Measurements from ENCODE around the gene YY1. TPM values are rescaled to one million over a fixed set of nuclear protein-coding genes. Genes with fewer than 3 reads are reported as not detected.
A peak's percentile ranks its signal among the peaks of the same experiment; 100 is the strongest.

Gene YY1
- total and polyA plus RNA-seq, 9 of the 15 experiments (the other 6 are each of a cell fraction or from before 2014, with no cell fraction given) = 20.8 to 74.2 (median 46.7) TPM

- 0 out of 2 replicates have a peak, but pooled peaks have one; percentile 6 for TF ChIP-seq ZNF589 (CRISPR knock-in tag; IDR thresholded peaks at IDR 0.05; ENCODE audit: low read depth)
- TF ChIP-seq, protein P1, sequence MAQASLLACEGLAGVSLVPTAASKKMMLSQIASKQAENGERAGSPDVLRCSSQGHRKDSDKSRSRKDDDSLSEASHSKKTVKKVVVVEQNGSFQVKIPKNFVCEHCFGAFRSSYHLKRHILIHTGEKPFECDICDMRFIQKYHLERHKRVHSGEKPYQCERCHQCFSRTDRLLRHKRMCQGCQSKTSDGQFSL (CRISPR knock-in tag; IDR thresholded peaks at IDR 0.05) = no peak
- TF ChIP-seq, protein P1 (tag; IDR thresholded peaks at IDR 0.05) = 0 out of 4 replicates have a peak, but pooled peaks of 1 of the 2 experiments have one; percentile 37
- TF ChIP-seq RAD51 (IDR thresholded peaks at IDR 0.05; ENCODE audit: borderline replicate concordance, low read depth) = no peak
- 0 out of 2 replicates have a peak, but pooled peaks have one; percentile 59 for TF ChIP-seq ZNF644 (tag; IDR thresholded peaks at IDR 0.05; ENCODE audit: low read depth)
Measured at GRCh38 chr14:100192250-100192671, 46.7 kb upstream of the YY1 start (continued).

DNA sequence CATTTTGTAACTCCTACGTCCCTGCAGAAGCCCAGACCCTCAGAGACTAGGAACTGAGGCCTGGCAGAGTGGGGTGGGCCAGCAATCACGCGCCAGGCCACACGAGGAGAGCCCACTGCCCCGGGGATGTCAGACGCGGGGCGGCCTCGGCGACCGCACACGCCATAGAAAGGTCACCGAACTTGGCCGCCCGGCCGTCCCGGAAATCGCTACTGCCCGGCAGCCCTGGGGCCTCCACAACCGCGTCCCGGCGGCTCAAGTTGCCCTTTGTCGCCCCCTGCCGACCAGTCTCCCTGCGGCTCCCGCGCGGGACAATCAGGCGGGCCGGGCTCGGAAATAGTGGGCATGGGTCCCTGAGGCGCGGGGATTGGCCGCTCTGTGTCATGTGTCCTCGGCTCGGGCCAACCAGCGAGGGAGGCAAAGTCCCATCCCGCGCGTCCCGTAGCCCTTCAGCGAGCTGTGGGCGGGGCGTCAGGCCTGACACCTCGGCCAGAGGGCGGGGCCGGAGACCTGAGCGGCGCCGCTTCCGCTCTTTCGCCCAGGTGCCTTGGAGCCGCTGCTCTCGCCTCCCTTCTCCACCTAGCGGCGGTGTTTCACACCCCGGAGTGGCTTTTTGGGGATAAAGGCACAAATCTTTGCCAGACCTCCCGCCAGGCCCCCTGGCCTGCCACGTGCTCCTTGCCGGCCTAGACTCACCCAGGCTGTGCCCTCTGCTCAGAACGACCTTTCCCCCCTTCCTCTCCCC, 46.1 kb upstream of the YY1 start:
- Histone ChIP-seq H3K9ac (ENCODE audit: insufficient read depth in 1 of 2, low read depth in 2 of 2, low read length in 2 of 2) (peak overlapping the region; percentile 79 to 88), H3K4me2 (ENCODE audit: insufficient read depth, low read length) (peak overlapping the region; percentile 74), H4K20me1 (replicated peaks; ENCODE audit: control insufficient read depth, insufficient read depth, low read length) (no peaks in the 10 kb centered on the region), H3K4me1 (replicated peaks in 1 of 2; ENCODE audit: control insufficient read depth in 2 of 2, insufficient read depth in 2 of 2, low read length in 2 of 2) (peaks cover 15 to 17% of the 10 kb centered on the region in 2 experiments; a peak in 4 of 5 replicates), H3K9me3 (replicated peaks; ENCODE audit: control insufficient read depth, insufficient read depth, low read depth, low read length) (no peaks in the 10 kb centered on the region), H3K9me1 (ENCODE audit: control insufficient read depth, insufficient read depth, low read length) (no peaks in the 10 kb centered on the region), H3K36me3 (ENCODE audit: control insufficient read depth, insufficient read depth, low read length) (no peaks in the 10 kb centered on the region), H3K27me3 (ENCODE audit: control insufficient read depth in 2 of 2, insufficient read depth in 2 of 2, low read length in 2 of 2) (no peaks in the 10 kb centered on the region), H3K79me2 (ENCODE audit: control insufficient read depth, insufficient read depth, low read length) (no peaks in the 10 kb centered on the region), H2AFZ (ENCODE audit: low read depth, low read length) (peak overlapping the region; percentile 97), H3K27ac (ENCODE audit: extremely low read depth, low read depth, low read length) (peak overlapping the region; percentile 95), H3K4me3 (peak overlapping the region; percentile 20; the same call in 1 of the 2 replicates)
- ChIA-PET POLR2A (interaction anchor here (0.6 to 1.8 kb wide), 5 partner anchors 23 to 167 kb away, joined by 3 to 7 read pairs (median 3); no protein-coding TSS in a partner anchor), CTCF (ENCODE audit: low intra/inter-chr PET ratio) (interaction anchor here (0.8 to 3.4 kb wide), 5 partner anchors 48 to 210 kb away, joined by 3 to 16 read pairs (median 9); no protein-coding TSS in a partner anchor)
- intact Hi-C loops (cut with micrococcal nuclease) = loop anchor here (1.0 to 5.0 kb wide), 7 partner anchors 44 to 220 kb away; partner anchors contain the start of genes WDR25 and YY1
- 1% methylated on average over 38 of the region's 62 CpGs for WGBS (ENCODE audit: insufficient coverage, low coverage, missing lambda C conversion rate)
- ATAC-seq = peak; percentile 99
- in situ Hi-C loops (cut with MboI) = no loop called here
- BruUV-seq (replicated peaks) = no TSS peak
- FAIRE-seq = peak; percentile 96
- peak; percentile 97 to 98 (median 97) for DNase-seq (ENCODE audit: extremely low read depth in 1 of 4, low spot score in 3 of 4)
- TF ChIP-seq KDM2B (CRISPR knock-in tag; IDR thresholded peaks at IDR 0.05) (no peak), SRSF1 (IDR thresholded peaks at IDR 0.05; ENCODE audit: low read depth, low read length) (no peak), SP1 (CRISPR knock-in tag; IDR thresholded peaks at IDR 0.05) (peak; percentile 95), ARID1B (IDR thresholded peaks at IDR 0.05) (0 out of 2 replicates have a peak, but pooled peaks have one; percentile 13), DEAF1 (CRISPR knock-in tag; IDR thresholded peaks at IDR 0.05) (peak; percentile 88), HMGN3 (IDR thresholded peaks at IDR 0.05; ENCODE audit: borderline replicate concordance, extremely low read depth, insufficient read length, low read depth, low read length) (peak; percentile 69), ZNF766 (CRISPR knock-in tag; conservative IDR thresholded peaks at IDR 0.05) (0 out of 2 replicates have a peak, but pooled peaks have one; percentile 22), PHF20 (IDR thresholded peaks at IDR 0.05; ENCODE audit: partially characterized antibody) (peak; percentile 45), RBFOX2 (IDR thresholded peaks at IDR 0.05; ENCODE audit: low read depth, low read length) (peak; percentile 88), MAX (CRISPR knock-in tag; IDR thresholded peaks at IDR 0.05) (peak; percentile 76), C11orf30 (IDR thresholded peaks at IDR 0.05; ENCODE audit: low read depth) (peak; percentile 62), KDM5B (IDR thresholded peaks at IDR 0.05; ENCODE audit: insufficient replicate concordance, low read depth, low read length) (no peak)
